ENCODE measurements around the gene NPR1. TPM values are rescaled to one million over a fixed set of nuclear protein-coding genes. Genes with fewer than 3 reads are reported as not detected.
A peak's percentile ranks its signal among the peaks of the same experiment; 100 is the strongest.

NPR1 gene
- total and polyA plus RNA-seq, 2 of the 13 experiments (the other 11 are each of a cell fraction or from before 2014, with no cell fraction given), result not detected

DNA sequence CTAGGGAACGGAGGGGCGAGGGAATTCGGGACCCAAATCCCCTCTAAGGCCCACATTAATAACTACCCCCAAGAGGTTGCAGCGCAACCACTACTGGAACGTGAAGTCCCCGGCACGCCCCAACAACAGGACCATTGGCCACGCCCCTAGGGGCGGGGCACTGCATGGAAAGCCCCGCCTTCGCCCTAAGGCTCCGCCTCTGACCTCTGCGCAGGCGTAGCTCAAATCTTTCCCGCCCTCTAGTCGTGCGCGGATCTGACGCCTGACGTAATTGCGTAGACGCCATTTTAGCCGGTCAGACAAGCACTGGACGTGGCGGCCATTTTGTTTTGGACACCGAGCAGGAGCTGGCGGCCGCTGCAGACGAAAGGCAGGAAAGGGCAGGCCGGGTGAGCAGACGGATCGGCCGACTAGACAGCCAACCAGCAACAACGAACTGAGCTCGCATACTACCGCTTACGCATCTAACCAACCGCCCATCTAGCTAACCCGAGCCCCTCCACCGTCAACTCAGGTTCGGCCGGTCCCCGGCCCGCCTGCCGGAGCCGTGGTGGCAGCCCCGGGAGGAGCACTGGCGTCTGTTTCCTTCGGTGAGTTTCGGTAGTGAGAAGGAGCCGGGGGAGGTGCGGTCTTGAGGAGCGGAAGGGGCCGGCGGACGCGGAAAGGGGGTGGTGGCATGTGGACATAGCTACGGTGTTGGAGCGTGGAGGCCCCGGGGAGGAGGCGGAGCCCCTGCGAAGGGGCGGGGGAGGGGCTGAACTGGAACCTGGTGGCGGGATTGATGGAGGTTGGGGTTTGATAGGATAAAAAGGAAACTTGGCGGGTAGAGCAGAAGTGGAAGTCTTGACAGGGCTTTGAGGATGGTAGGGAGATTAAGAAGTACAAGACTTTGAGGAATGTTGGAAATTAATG is 44.5 kb upstream of the NPR1 start, which contains the start of gene CHTOP (continued):
- TF ChIP-seq, protein P1, sequence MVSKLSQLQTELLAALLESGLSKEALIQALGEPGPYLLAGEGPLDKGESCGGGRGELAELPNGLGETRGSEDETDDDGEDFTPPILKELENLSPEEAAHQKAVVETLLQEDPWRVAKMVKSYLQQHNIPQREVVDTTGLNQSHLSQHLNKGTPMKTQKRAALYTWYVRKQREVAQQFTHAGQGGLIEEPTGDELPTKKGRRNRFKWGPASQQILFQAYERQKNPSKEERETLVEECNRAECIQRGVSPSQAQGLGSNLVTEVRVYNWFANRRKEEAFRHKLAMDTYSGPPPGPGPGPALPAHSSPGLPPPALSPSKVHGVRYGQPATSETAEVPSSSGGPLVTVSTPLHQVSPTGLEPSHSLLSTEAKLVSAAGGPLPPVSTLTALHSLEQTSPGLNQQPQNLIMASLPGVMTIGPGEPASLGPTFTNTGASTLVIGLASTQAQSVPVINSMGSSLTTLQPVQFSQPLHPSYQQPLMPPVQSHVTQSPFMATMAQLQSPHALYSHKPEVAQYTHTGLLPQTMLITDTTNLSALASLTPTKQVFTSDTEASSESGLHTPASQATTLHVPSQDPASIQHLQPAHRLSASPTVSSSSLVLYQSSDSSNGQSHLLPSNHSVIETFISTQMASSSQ (IDR thresholded peaks at IDR 0.05; ENCODE audit: low read depth), result no peak
- TF ChIP-seq, protein P1 (CRISPR knock-in tag; IDR thresholded peaks at IDR 0.05; ENCODE audit: borderline replicate concordance), result peak; percentile 71; the same call in 1 of the 2 replicates
- TF ChIP-seq, protein P2, sequence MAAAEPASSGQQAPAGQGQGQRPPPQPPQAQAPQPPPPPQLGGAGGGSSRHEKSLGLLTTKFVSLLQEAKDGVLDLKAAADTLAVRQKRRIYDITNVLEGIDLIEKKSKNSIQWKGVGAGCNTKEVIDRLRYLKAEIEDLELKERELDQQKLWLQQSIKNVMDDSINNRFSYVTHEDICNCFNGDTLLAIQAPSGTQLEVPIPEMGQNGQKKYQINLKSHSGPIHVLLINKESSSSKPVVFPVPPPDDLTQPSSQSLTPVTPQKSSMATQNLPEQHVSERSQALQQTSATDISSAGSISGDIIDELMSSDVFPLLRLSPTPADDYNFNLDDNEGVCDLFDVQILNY (CRISPR knock-in tag; conservative IDR thresholded peaks at IDR 0.05), result peak; percentile 95
- TF ChIP-seq ZNF367 (CRISPR knock-in tag; IDR thresholded peaks at IDR 0.05; ENCODE audit: borderline replicate concordance) (no peak), SPEN (CRISPR knock-in tag; IDR thresholded peaks at IDR 0.05; ENCODE audit: low read depth) (peak; percentile 81), FOXA1 (IDR thresholded peaks at IDR 0.05) (no peak), FOXA1 (CRISPR knock-in tag; IDR thresholded peaks at IDR 0.05) (peak; percentile 69), BCL6 (CRISPR knock-in tag; IDR thresholded peaks at IDR 0.05) (0 out of 2 replicates have a peak, but pooled peaks have one; percentile 24), GPN1 (CRISPR knock-in tag; IDR thresholded peaks at IDR 0.05; ENCODE audit: borderline replicate concordance) (no peak), ZNF343 (CRISPR knock-in tag; IDR thresholded peaks at IDR 0.05) (no peak), REPIN1 (CRISPR knock-in tag; IDR thresholded peaks at IDR 0.05; ENCODE audit: borderline replicate concordance, low read depth) (peak; percentile 84), ZSCAN25 (CRISPR knock-in tag; IDR thresholded peaks at IDR 0.05) (peak; percentile 73; the same call in 1 of the 2 replicates)
- TF ChIP-seq, protein P3, sequence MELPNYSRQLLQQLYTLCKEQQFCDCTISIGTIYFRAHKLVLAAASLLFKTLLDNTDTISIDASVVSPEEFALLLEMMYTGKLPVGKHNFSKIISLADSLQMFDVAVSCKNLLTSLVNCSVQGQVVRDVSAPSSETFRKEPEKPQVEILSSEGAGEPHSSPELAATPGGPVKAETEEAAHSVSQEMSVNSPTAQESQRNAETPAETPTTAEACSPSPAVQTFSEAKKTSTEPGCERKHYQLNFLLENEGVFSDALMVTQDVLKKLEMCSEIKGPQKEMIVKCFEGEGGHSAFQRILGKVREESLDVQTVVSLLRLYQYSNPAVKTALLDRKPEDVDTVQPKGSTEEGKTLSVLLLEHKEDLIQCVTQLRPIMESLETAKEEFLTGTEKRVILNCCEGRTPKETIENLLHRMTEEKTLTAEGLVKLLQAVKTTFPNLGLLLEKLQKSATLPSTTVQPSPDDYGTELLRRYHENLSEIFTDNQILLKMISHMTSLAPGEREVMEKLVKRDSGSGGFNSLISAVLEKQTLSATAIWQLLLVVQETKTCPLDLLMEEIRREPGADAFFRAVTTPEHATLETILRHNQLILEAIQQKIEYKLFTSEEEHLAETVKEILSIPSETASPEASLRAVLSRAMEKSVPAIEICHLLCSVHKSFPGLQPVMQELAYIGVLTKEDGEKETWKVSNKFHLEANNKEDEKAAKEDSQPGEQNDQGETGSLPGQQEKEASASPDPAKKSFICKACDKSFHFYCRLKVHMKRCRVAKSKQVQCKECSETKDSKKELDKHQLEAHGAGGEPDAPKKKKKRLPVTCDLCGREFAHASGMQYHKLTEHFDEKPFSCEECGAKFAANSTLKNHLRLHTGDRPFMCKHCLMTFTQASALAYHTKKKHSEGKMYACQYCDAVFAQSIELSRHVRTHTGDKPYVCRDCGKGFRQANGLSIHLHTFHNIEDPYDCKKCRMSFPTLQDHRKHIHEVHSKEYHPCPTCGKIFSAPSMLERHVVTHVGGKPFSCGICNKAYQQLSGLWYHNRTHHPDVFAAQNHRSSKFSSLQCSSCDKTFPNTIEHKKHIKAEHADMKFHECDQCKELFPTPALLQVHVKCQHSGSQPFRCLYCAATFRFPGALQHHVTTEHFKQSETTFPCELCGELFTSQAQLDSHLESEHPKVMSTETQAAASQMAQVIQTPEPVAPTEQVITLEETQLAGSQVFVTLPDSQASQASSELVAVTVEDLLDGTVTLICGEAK (IDR thresholded peaks at IDR 0.05), result no peak
- TF ChIP-seq, protein P3 (CRISPR knock-in tag; IDR thresholded peaks at IDR 0.05), result peak; percentile 83

All from HepG2 (cell line).